GM12878 (cell line): ENCODE measurements around the gene RBM6. TPM values are rescaled to one million over a fixed set of nuclear protein-coding genes. Genes with fewer than 3 reads are reported as not detected.

Source experiments
- ATAC-seq: fragments of 200-7000 bp; cut with Tn5 transposase; 3 replicates; pipeline ENCODE4 v1.9.1; 2020; ENCODE audit warnings: mild to moderate bottlenecking, moderate library complexity
- BruUV-seq: library from RNA; stranded (reverse); fragments of 400-500 nt; replicated peaks from 2 replicates; lab custom pipeline; 2021; lab: Mats Ljungman, UMichigan
- CTCF ChIA-PET: fragments of 300-600 bp; sonication (Branson Sonifier 250); formaldehyde crosslinking; extraction: SDS; loops from one replicate; lab custom pipeline; 2021; ENCODE audit warnings: inconsistent platforms; lab: Yijun Ruan, JAX
- POLR2A ChIA-PET: fragments of 350-600 bp; formaldehyde crosslinking; extraction: SDS; loops from one replicate; lab custom pipeline; 2021; ENCODE audit warnings: inconsistent platforms; lab: Charles Lee
- RAD21 ChIA-PET: fragments of 300-600 bp; sonication (Branson Sonifier 250); formaldehyde crosslinking; loops from one replicate; lab custom pipeline; 2023; ENCODE audit warnings: antibody characterized with exemption; ENCODE audit not compliant: unreplicated experiment; lab: Charles Lee
- SMC1A ChIA-PET: fragments of 300-600 bp; sonication (Branson Sonifier 250); formaldehyde crosslinking; loops from one replicate; lab custom pipeline; 2023; ENCODE audit not compliant: unreplicated experiment, uncharacterized antibody; lab: Charles Lee
- DNase-seq: peaks from one replicate; pipeline ENCODE4 v3.0.0-alpha.2; 2011; ENCODE audit warnings: low read depth, low spot score
- FAIRE-seq: peaks from 3 replicates; lab custom pipeline; 2011; peaks lifted over from hg19 to GRCh38; lab: Jason Lieb, UNC
- H2AFZ ChIP-seq: 2 replicates; pipeline ENCODE4 v1.6.0; 2011; ENCODE audit warnings: low read depth, low read length, control low read depth; ENCODE audit not compliant: control insufficient read depth
- H3K27ac ChIP-seq: 2 replicates; pipeline ENCODE4 v1.5.1; 2011; ENCODE audit warnings: control low read depth; ENCODE audit not compliant: control insufficient read depth, insufficient read depth
- H3K27me3 ChIP-seq, 2 experiments: replicated peaks in 1 of 2; 2 replicates each; pipeline versions ENCODE4 v1.6.0 to v1.6.1; 2011; ENCODE audit warnings: low read length in 1 of 2; ENCODE audit not compliant: control insufficient read depth in 2 of 2, insufficient read depth in 2 of 2
- H3K36me3 ChIP-seq, 2 experiments: 2 replicates each; pipeline ENCODE4 v1.5.1; 2011; ENCODE audit warnings: low read length in 1 of 2; ENCODE audit not compliant: control insufficient read depth in 2 of 2, insufficient read depth in 2 of 2
- H3K4me1 ChIP-seq: 2 replicates; pipeline ENCODE4 v1.6.1; 2011; ENCODE audit warnings: mild to moderate bottlenecking, low read length, moderate library complexity, mixed read lengths; ENCODE audit not compliant: control insufficient read depth, insufficient read depth
- H3K4me2 ChIP-seq: 2 replicates; pipeline ENCODE4 v1.6.0; 2011; ENCODE audit warnings: control low read depth; ENCODE audit not compliant: control insufficient read depth, insufficient read depth
- H3K4me3 ChIP-seq: fragments of 200-600 bp; sonication (generic); 2 replicates; pipeline ENCODE4 v1.5.1; 2016
- H3K79me2 ChIP-seq: 2 replicates; pipeline ENCODE4 v1.6.0; 2011; ENCODE audit warnings: low read length; ENCODE audit not compliant: control insufficient read depth, insufficient read depth
- H3K9ac ChIP-seq: 2 replicates; pipeline ENCODE4 v1.8.0; 2011; ENCODE audit warnings: low read length, control low read depth, mixed read lengths; ENCODE audit not compliant: control insufficient read depth, insufficient read depth
- H3K9me3 ChIP-seq: replicated peaks from 3 replicates; pipeline ENCODE4 v1.5.1; 2011; ENCODE audit warnings: mild to moderate bottlenecking, low read length; ENCODE audit not compliant: control insufficient read depth, insufficient read depth
- H4K20me1 ChIP-seq: 2 replicates; pipeline ENCODE4 v1.6.0; 2011; ENCODE audit not compliant: control insufficient read depth, insufficient read depth
- BCL11A ChIP-seq: IDR thresholded peaks from 2 replicates; pipeline ENCODE4 v1.6.1; 2011; ENCODE audit warnings: low read depth, low read length
- CBFB ChIP-seq: IDR thresholded peaks from 2 replicates; pipeline ENCODE4 v1.6.1; 2016; ENCODE audit warnings: antibody characterized with exemption, low read depth
- LARP7 ChIP-seq: fragments of 450-650 bp; IDR thresholded peaks from 2 replicates; pipeline ENCODE4 v1.6.1; 2017; ENCODE audit warnings: mild to moderate bottlenecking
- WGBS: methylation state at CpG from one replicate; pipeline ENCODE4 v1.1.6; 2016; ENCODE audit warnings: low lambda C conversion rate; ENCODE audit not compliant: insufficient replicate concordance, insufficient coverage; ENCODE audit errors: missing lambda C conversion rate; 5-methylcytosine and 5-hydroxymethylcytosine counted together
- in situ Hi-C: fragments of 300-500 bp; cut with MboI; formaldehyde crosslinking; loops from 9 replicates; pipeline ENCODE4 v1.14.3; 2018; ENCODE audit warnings: mixed read lengths
- intact Hi-C: fragments of 100-400 bp; cut with micrococcal nuclease; formaldehyde crosslinking; loops from one replicate; pipeline ENCODE4 v1.14.2; 2022; ENCODE audit not compliant: unreplicated experiment
- polyA plus RNA-seq, 11 experiments: library from polyadenylated mRNA; depleted of rRNA in 4 of 11; unstranded in 6 of 11; stranded (reverse) in 5 of 11; fragments of >200 nt; fragmentation: Nextera tagmentation in 4 of 11; fragmentation: Illumina TruSeq in 1 of 11; extraction: Ambion mirVana in 4 of 11; extraction: Trizol in 1 of 11; gene quantifications; 1 replicate in 1 of 11; 2 replicates in 10 of 11; pipeline versions ENCODE4 v1.2.1 to v1.2.3, GENCODE V29; 2011 to 2016; ENCODE audit warnings: inconsistent platforms in 2 of 11, missing spikeins in 2 of 11, low read depth in 1 of 11
- total RNA-seq, 4 experiments: library from RNA; depleted of rRNA in 3 of 4; stranded (reverse); fragments of >200 nt in 3 of 4; fragmentation: Illumina TruSeq in 1 of 4; extraction: Trizol in 1 of 4; gene quantifications; 2 replicates each; pipeline versions ENCODE4 v1.2.1 to v1.2.3, GENCODE V29; 2013 to 2021
- TF ChIP-seq, protein P1 (sequence below): fragments of 450-650 bp; conservative IDR thresholded peaks from 2 replicates; pipeline ENCODE4 v1.6.1; 2017; ENCODE audit warnings: mild to moderate bottlenecking, moderate library complexity

Gene RBM6
- total and polyA plus RNA-seq, 10 of the 15 experiments (the other 5 are each of a cell fraction or from before 2014, with no cell fraction given): 45.3 to 103 (median 81.3) TPM

DNA sequence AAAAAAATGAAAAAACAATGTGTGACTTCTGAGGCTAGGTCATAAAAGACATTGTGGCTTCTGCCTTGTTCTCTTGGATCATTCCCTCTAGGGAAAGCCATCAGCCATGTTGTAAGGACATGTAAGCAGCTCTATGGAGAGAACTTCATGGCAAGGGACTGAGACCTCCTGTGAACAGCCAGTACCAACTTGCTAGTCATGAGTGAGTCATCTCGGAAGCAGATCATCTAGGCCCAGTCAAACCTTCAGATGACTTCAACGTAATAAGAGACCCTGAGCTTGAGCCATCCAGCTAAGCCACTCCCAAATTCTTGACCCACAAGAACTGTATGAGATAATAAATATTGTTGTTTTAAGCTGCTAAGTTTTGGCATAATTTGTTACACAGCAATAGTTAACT is 15.3 kb upstream of the RBM6 start (continued):
- TF ChIP-seq, protein P1, sequence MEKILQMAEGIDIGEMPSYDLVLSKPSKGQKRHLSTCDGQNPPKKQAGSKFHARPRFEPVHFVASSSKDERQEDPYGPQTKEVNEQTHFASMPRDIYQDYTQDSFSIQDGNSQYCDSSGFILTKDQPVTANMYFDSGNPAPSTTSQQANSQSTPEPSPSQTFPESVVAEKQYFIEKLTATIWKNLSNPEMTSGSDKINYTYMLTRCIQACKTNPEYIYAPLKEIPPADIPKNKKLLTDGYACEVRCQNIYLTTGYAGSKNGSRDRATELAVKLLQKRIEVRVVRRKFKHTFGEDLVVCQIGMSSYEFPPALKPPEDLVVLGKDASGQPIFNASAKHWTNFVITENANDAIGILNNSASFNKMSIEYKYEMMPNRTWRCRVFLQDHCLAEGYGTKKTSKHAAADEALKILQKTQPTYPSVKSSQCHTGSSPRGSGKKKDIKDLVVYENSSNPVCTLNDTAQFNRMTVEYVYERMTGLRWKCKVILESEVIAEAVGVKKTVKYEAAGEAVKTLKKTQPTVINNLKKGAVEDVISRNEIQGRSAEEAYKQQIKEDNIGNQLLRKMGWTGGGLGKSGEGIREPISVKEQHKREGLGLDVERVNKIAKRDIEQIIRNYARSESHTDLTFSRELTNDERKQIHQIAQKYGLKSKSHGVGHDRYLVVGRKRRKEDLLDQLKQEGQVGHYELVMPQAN: no peak
- no peak for TF ChIP-seq CBFB
- no peak for TF ChIP-seq BCL11A

GRCh38 chr3:49925485-49925884 is 14.5 kb upstream of the RBM6 start:
- H3K9me3 ChIP-seq: no peaks in the 10 kb centered on the region
- H3K27ac ChIP-seq: no peak overlapping the region
- no peaks in the 10 kb centered on the region for H4K20me1 ChIP-seq
- no peaks in the 10 kb centered on the region for H3K27me3 ChIP-seq
- ChIA-PET RAD21 (no interaction called here), SMC1A (interaction anchor here (0.6 to 1.0 kb wide), 2 partner anchors 50 to 247 kb away, joined by 3 to 4 read pairs; no protein-coding TSS in a partner anchor), CTCF (interaction anchor here (1.1 to 2.5 kb wide), 2 partner anchors 14 to 19 kb away, joined by 3 to 7 read pairs; no protein-coding TSS in a partner anchor), POLR2A (interaction anchor here (1.7 kb wide), 1 partner anchor 9 kb away, joined by 3 read pairs; no protein-coding TSS in a partner anchor)
- no peak overlapping the region for H3K4me2 ChIP-seq
- no peak for TF ChIP-seq LARP7
- in situ Hi-C loops: no loop called here
- no peak for ATAC-seq
- 95% methylated on average over 2 of the region's 2 CpGs for WGBS
- H2AFZ ChIP-seq: no peak overlapping the region
- no peaks in the 10 kb centered on the region; the same call in 1 of the 2 replicates for H3K4me1 ChIP-seq
- BruUV-seq: no TSS peak
- no peaks in the 10 kb centered on the region for H3K79me2 ChIP-seq
- H3K9ac ChIP-seq: no peak overlapping the region
- H3K36me3 ChIP-seq: no peaks in the 10 kb centered on the region
- no peak for DNase-seq
- intact Hi-C loops: no loop called here
- no peak overlapping the region for H3K4me3 ChIP-seq
- no peak for FAIRE-seq
